ENCODE data around the gene RTN3.

Gene RTN3

DNA sequence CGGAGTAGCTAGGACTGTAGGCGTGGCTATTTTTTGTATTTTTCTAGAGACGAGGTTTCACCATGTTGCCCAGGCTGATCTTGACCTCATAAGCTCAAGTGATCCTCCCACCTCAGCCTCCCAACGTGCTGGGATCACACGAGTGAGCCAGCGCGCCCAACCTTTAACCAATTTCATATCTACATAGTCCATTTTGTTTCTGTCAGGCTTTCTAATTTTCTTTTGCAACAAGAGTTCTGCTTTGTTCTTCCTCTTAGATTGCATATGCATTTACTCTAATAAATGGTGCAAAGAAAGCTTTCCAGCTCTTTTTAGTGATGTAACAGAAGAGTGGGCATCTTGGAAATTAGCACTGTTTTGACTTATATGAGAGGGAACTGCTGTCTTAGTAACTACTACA, 13.3 kb downstream of the RTN3 start:
- TF ChIP-seq, protein P1, sequence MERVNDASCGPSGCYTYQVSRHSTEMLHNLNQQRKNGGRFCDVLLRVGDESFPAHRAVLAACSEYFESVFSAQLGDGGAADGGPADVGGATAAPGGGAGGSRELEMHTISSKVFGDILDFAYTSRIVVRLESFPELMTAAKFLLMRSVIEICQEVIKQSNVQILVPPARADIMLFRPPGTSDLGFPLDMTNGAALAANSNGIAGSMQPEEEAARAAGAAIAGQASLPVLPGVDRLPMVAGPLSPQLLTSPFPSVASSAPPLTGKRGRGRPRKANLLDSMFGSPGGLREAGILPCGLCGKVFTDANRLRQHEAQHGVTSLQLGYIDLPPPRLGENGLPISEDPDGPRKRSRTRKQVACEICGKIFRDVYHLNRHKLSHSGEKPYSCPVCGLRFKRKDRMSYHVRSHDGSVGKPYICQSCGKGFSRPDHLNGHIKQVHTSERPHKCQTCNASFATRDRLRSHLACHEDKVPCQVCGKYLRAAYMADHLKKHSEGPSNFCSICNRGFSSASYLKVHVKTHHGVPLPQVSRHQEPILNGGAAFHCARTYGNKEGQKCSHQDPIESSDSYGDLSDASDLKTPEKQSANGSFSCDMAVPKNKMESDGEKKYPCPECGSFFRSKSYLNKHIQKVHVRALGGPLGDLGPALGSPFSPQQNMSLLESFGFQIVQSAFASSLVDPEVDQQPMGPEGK (CRISPR knock-in tag; IDR thresholded peaks at IDR 0.05; ENCODE audit: borderline replicate concordance): no peak
- no peak for TF ChIP-seq ZC3H10 (CRISPR knock-in tag; IDR thresholded peaks at IDR 0.05)
- TF ChIP-seq ISL1 (CRISPR knock-in tag; IDR thresholded peaks at IDR 0.05): no peak
- no peak for TF ChIP-seq TOX (CRISPR knock-in tag; IDR thresholded peaks at IDR 0.05; ENCODE audit: borderline replicate concordance)
- no peak for TF ChIP-seq TCF4 (CRISPR knock-in tag; IDR thresholded peaks at IDR 0.05; ENCODE audit: borderline replicate concordance)
- no peak for TF ChIP-seq OSR1 (CRISPR knock-in tag; IDR thresholded peaks at IDR 0.05)
- TF ChIP-seq ARNTL (CRISPR knock-in tag; IDR thresholded peaks at IDR 0.05; ENCODE audit: borderline replicate concordance, low read depth): no peak
- no peak for TF ChIP-seq CSDC2 (CRISPR knock-in tag; IDR thresholded peaks at IDR 0.05)
- TF ChIP-seq ZNF565 (CRISPR knock-in tag; conservative IDR thresholded peaks at IDR 0.05; ENCODE audit: low read depth): no peak
- TF ChIP-seq SNAI2 (CRISPR knock-in tag; IDR thresholded peaks at IDR 0.05): no peak
- TF ChIP-seq, protein P2, sequence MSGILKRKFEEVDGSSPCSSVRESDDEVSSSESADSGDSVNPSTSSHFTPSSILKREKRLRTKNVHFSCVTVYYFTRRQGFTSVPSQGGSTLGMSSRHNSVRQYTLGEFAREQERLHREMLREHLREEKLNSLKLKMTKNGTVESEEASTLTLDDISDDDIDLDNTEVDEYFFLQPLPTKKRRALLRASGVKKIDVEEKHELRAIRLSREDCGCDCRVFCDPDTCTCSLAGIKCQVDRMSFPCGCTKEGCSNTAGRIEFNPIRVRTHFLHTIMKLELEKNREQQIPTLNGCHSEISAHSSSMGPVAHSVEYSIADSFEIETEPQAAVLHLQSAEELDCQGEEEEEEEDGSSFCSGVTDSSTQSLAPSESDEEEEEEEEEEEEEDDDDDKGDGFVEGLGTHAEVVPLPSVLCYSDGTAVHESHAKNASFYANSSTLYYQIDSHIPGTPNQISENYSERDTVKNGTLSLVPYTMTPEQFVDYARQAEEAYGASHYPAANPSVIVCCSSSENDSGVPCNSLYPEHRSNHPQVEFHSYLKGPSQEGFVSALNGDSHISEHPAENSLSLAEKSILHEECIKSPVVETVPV (CRISPR knock-in tag; IDR thresholded peaks at IDR 0.05): no peak
- no peak for TF ChIP-seq TSHZ2 (CRISPR knock-in tag; IDR thresholded peaks at IDR 0.05)
- no peak for TF ChIP-seq ESRRG (CRISPR knock-in tag; IDR thresholded peaks at IDR 0.05)
- no peak for TF ChIP-seq BACH2 (CRISPR knock-in tag; IDR thresholded peaks at IDR 0.05; ENCODE audit: borderline replicate concordance)
- no peak for TF ChIP-seq ZFP3 (CRISPR knock-in tag; IDR thresholded peaks at IDR 0.05)
- TF ChIP-seq PPARA (CRISPR knock-in tag; IDR thresholded peaks at IDR 0.05; ENCODE audit: borderline replicate concordance): no peak
- ATAC-seq: no peak

- TF ChIP-seq ZC3H10 (CRISPR knock-in tag; IDR thresholded peaks at IDR 0.05) (no peak), ESRRG (CRISPR knock-in tag; IDR thresholded peaks at IDR 0.05) (no peak), ZFP3 (CRISPR knock-in tag; IDR thresholded peaks at IDR 0.05) (no peak), GLIS3 (CRISPR knock-in tag; IDR thresholded peaks at IDR 0.05) (no peak), CSDC2 (CRISPR knock-in tag; IDR thresholded peaks at IDR 0.05) (no peak), RARB (CRISPR knock-in tag; IDR thresholded peaks at IDR 0.05) (no peak)
- no peak for ATAC-seq
These were observed 17.9 kb downstream of the RTN3 start for GRCh38 chr11:63698976-63699733.

DNA sequence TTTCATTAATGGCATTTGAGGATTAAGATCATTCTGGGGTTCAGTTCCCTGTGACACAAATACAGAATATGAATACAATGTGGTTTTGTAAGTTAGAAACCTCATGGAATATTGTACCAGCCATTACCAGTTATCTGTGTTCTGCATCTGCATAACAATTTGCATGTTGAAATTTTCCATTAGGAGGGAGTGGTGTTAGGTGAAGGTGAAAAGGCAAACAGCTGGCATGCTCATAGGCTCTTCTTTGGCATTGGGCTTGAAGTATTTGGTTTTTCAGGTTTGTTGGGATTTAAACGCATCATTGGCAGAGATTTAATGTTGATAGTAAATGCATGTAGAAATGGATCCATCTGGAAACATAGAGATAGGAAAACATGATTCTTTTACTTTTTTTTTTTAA, 18.6 kb downstream of the RTN3 start:
- TF ChIP-seq RARB (CRISPR knock-in tag; IDR thresholded peaks at IDR 0.05) (no peak), ARNTL (CRISPR knock-in tag; IDR thresholded peaks at IDR 0.05; ENCODE audit: borderline replicate concordance, low read depth) (no peak), TOX (CRISPR knock-in tag; IDR thresholded peaks at IDR 0.05; ENCODE audit: borderline replicate concordance) (no peak), ZFP30 (CRISPR knock-in tag; IDR thresholded peaks at IDR 0.05) (no peak), PPARA (CRISPR knock-in tag; IDR thresholded peaks at IDR 0.05; ENCODE audit: borderline replicate concordance) (no peak), ZNF8 (CRISPR knock-in tag; IDR thresholded peaks at IDR 0.05) (no peak), ISL1 (CRISPR knock-in tag; IDR thresholded peaks at IDR 0.05) (no peak), BACH2 (CRISPR knock-in tag; IDR thresholded peaks at IDR 0.05; ENCODE audit: borderline replicate concordance) (no peak), TCF4 (CRISPR knock-in tag; IDR thresholded peaks at IDR 0.05; ENCODE audit: borderline replicate concordance) (no peak), ZNF565 (CRISPR knock-in tag; conservative IDR thresholded peaks at IDR 0.05; ENCODE audit: low read depth) (no peak), GLIS3 (CRISPR knock-in tag; IDR thresholded peaks at IDR 0.05) (no peak), CREB5 (CRISPR knock-in tag; IDR thresholded peaks at IDR 0.05; ENCODE audit: low read depth) (no peak), ZC3H10 (CRISPR knock-in tag; IDR thresholded peaks at IDR 0.05) (no peak), ZFP3 (CRISPR knock-in tag; IDR thresholded peaks at IDR 0.05) (no peak)
- TF ChIP-seq, protein P2 (CRISPR knock-in tag; IDR thresholded peaks at IDR 0.05): no peak
- no peak for ATAC-seq
